Mucosa of rectum (tissue), 2 donors: Measurements from ENCODE around the gene AGFG1.
"Not testable (repeated sequence)": the region's sequence is repeated elsewhere in the genome, so short reads cannot be mapped to it uniquely, and the experiment has no call there.

Experiments used
- H3K27ac ChIP-seq, 2 donors: one replicate each; pipeline ENCODE4 v1.7.0; 2013; ENCODE audit warnings: inconsistent platforms in 2 of 2, low read depth in 2 of 2, low read length in 2 of 2
- H3K27me3 ChIP-seq, 2 donors: one replicate each; pipeline ENCODE4 v1.7.0; 2013; ENCODE audit warnings: low read length in 2 of 2; ENCODE audit not compliant: control insufficient read depth in 2 of 2, insufficient read depth in 2 of 2
- H3K36me3 ChIP-seq, 2 donors: one replicate each; pipeline ENCODE4 v1.7.0; 2013; ENCODE audit warnings: low read length in 2 of 2; ENCODE audit not compliant: control insufficient read depth in 2 of 2, insufficient read depth in 2 of 2
- H3K4me1 ChIP-seq, 2 donors: one replicate each; pipeline ENCODE4 v1.7.0; 2013; ENCODE audit warnings: low read length in 2 of 2, mild to moderate bottlenecking in 1 of 2; ENCODE audit not compliant: control insufficient read depth in 2 of 2, insufficient read depth in 2 of 2
- H3K4me3 ChIP-seq, 2 donors: one replicate each; pipeline ENCODE4 v1.7.0; 2013; ENCODE audit warnings: low read length in 2 of 2
- H3K9ac ChIP-seq, 2 donors: one replicate each; pipeline ENCODE4 v1.7.0; 2013; ENCODE audit warnings: low read length in 2 of 2, low read depth in 1 of 2, mild to moderate bottlenecking in 1 of 2
- H3K9me3 ChIP-seq, 2 donors: one replicate each; pipeline ENCODE4 v1.7.0; 2013; ENCODE audit warnings: low read length in 2 of 2; ENCODE audit not compliant: control insufficient read depth in 2 of 2
- donor health status: healthy.
- donor health status: Normal muscosa, but diverticular disease.

Gene AGFG1

DNA sequence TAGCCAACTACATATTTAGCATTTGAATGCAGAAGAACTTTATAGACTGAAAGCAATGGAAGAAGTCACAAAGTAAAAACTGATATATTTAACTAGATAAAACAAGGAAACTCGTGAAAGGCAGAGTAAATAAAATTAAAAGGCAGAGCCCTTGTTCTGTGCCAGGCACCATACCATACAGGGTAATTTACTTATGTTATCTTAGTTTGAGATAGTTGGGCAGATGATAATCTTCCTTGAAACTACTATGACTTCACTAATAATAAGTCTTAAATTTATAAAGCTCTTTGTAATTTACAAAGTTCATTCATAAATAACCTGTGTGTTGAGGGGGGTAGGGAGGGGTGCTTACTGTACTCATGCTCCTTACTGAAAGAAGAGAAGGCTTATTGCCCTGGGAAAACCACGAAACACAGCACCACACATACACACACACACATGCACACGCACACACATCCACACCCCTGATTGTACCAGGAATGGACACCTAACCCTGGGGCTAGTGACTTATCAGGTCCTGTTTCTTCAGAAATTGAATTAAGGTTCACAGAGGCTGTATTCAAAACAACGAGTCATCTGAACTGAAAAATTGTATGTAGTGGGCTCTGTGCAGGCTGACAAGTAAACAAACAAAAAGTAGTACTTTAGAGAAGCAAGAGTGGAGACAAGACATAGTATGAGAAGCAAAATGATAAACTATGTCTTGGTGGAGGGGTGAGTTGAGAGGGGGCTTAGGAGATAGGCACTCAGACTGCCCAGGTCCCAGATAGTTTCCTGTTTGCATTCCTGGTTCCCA is 38.1 kb downstream of the AGFG1 start:
- H3K27ac ChIP-seq, result no peak overlapping the region
- H3K36me3 ChIP-seq, result no peaks in the 10 kb centered on the region
- H3K27me3 ChIP-seq, result no peaks in the 10 kb centered on the region
- no peaks in the 10 kb centered on the region for H3K9me3 ChIP-seq
- H3K4me3 ChIP-seq, result no peak overlapping the region
- peaks cover 22 to 25% of the 10 kb centered on the region in 2 donors for H3K4me1 ChIP-seq
- H3K9ac ChIP-seq, result no peak overlapping the region

DNA sequence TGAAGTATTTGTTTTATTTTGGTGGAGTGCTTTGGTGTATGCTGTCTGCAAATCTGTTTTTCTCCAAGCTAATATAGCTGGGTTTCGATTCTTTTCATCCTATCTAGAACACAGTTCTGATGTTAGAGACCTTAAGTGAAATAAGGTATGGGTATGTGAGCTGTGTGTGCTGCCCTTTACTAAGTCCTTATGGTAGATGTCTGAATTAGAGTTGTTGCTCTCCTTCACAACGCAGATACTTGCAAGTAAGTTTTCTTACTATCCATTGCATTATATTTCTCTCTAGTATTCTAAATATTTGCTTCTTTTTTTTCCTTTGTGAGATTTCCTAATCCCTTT is 38.6 kb downstream of the AGFG1 start:
- H3K27ac ChIP-seq, result no peak overlapping the region
- no peaks in the 10 kb centered on the region for H3K9me3 ChIP-seq
- H3K9ac ChIP-seq, result no peak overlapping the region
- H3K4me3 ChIP-seq, result no peak overlapping the region
- no peaks in the 10 kb centered on the region for H3K27me3 ChIP-seq
- peaks cover 22 to 25% of the 10 kb centered on the region in 2 donors for H3K4me1 ChIP-seq
- no peaks in the 10 kb centered on the region for H3K36me3 ChIP-seq

DNA sequence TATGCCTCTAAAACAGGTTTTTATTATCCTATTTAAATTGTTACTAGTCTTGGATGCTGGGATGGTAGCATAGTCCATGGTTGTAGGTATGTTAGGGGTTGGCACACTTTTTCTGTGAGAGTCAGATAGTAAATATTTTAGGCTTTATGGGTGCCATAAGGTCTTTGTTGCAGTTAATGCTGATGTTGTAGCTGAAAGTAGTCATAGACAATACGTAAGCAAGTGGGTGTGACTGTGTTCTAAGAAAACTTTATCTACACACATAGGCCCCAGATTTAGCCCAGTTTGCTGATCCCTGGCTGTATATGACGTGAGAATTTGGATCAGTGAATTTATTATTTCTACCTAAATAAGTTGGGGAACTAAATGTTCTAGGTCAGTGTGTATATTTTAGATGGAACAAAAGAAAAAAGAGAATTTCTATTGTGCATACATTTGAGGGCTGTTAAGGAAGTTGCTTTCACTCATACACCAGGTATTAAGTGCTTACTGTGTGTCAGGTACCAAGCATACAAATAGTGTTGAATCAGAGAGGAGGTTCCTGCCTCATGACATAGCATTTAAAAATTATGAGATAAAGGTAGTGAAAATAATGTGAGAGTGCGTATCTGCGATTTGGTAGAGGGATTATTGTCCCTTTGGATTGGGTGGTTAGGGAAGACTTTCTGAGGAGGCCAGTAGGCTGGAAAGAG is 39.4 kb downstream of the AGFG1 start:
- Histone ChIP-seq H3K27ac (no peak overlapping the region), H3K4me1 (peaks cover 18 to 21% of the 10 kb centered on the region in 2 donors), H3K9ac (no peak overlapping the region)

DNA sequence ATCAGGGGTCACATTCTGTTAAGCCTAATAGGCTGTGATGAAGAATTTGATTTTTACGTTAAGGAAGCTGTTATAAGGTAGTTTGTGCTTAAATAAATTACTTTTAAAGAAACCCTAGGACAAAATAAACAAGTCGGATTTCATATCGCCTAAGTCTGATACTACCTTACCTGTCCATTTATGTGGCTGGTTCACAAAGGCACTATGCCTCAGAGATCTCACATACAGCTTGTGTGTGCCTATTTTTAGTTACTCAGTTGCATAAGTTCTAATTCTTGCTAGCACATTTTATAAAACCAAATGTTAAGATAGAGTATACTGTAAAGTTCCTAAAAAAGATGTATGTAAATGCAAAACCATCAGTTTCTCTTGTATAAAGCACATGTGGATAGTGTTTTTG is 40.0 kb downstream of the AGFG1 start:
- H3K9ac ChIP-seq, result no peak overlapping the region
- no peak overlapping the region for H3K4me3 ChIP-seq
- H3K4me1 ChIP-seq, result peaks cover 18 to 19% of the 10 kb centered on the region in 2 donors
- no peaks in the 10 kb centered on the region for H3K36me3 ChIP-seq
- H3K9me3 ChIP-seq, result no peaks in the 10 kb centered on the region
- no peaks in the 10 kb centered on the region for H3K27me3 ChIP-seq
- no peak overlapping the region for H3K27ac ChIP-seq

More for the DNA sequence above, 39.4 kb downstream of the AGFG1 start:
- H3K36me3 ChIP-seq, result no peaks in the 10 kb centered on the region
- no peak overlapping the region for H3K4me3 ChIP-seq
- no peaks in the 10 kb centered on the region for H3K27me3 ChIP-seq
- H3K9me3 ChIP-seq, result no peaks in the 10 kb centered on the region

DNA sequence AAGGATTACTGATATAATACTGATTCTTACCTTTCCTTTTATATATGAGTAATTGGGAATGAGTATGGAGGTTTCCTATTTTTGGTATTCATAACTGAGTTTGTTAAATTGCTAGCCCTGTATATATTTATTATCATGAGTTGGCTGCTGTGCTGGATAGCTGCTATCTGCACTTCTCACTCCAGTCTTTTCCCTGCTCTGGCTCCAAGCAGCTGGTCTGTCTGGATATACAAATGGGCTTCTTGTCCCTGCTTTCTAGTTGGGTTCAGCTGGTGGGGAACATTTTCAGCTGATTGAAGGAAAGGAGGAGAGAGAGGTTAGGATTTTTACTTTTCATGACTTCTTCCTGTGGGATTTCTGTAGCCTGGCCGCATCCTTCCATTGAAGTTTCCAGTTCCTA is 41.2 kb downstream of the AGFG1 start:
- Histone ChIP-seq H3K9me3 (no peaks in the 10 kb centered on the region), H3K27ac (no peak overlapping the region), H3K4me3 (no peak overlapping the region), H3K4me1 (peaks cover 18 to 24% of the 10 kb centered on the region in 2 donors), H3K27me3 (no peaks in the 10 kb centered on the region), H3K36me3 (no peaks in the 10 kb centered on the region), H3K9ac (no peak overlapping the region)

DNA sequence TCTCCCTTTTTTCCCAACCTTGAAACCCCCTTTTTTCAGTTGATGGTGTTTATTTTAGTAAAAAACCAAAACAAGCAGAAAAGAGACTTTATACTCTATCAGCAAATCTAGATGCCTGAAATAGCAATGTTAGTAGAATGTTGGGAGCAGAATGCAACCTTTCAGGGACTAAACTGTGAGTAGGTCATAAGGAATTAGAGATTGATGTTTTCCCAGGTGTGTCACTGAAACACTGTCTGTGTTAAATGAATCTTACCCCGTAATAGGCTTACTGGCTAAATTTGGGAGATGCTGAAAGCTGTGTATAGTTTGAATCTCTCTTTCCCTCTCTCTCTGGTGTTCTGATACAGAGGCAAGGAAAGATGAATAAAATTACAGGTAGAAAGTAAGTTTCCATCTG is 43.8 kb downstream of the AGFG1 start:
- Histone ChIP-seq H3K27ac (no peak overlapping the region), H3K4me3 (no peak overlapping the region), H3K36me3 (peaks cover 0 to 1% of the 10 kb centered on the region in 2 donors), H3K27me3 (no peaks in the 10 kb centered on the region), H3K4me1 (peaks cover 9 to 14% of the 10 kb centered on the region in 2 donors), H3K9ac (no peak overlapping the region), H3K9me3 (no peaks in the 10 kb centered on the region)

DNA sequence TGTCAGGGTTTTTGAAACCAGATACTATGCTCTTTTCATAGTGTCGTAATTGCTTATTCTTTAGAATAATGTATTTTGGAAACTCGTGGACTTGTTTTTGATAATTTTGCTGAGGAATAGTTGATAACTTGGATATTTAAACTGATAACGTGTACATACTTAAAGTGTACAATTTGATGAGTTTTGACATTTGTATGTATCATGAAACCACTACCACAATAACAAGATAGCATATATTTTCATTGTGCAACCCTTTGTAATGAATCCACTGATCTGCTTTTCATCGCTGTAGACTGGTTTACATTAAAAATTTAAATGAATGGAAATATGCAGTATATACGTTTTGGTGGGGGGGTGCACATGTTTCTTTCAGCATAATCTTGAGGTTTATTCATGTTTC is 45.8 kb downstream of the AGFG1 start:
- no peak overlapping the region for H3K4me3 ChIP-seq
- peaks cover 0 to 11% of the 10 kb centered on the region in 2 donors for H3K4me1 ChIP-seq
- no peaks in the 10 kb centered on the region for H3K27me3 ChIP-seq

DNA sequence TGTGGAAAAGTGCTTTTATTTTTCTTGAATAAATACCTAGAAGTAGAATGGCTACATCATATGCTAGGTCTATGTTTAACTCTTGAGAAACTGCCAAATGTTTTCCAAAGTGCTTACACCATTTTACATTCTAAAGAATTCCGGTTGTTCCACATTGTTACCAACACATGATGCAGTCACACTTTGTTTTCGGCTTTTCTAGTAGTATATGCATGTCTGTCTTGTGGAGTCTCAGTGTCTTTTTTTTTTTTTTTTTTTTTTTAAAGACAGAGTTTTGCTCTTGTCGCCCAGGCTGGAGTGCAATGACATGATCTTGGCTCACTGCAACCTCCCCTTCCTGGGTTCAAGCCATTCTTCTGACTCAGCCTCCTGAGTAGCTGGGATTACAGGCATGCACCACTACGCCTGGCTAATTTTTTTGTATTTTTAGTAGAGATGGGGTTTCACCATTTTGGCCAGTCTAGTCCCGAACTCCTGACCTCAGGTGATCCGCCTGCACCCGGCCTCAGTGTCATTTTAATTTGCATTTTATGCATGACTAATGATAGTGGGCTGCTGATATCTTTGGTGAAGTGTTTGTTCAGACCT is 46.4 kb downstream of the AGFG1 start:
- not testable (repeated sequence) for H3K4me3 ChIP-seq, H3K9ac ChIP-seq, H3K27ac ChIP-seq, H3K36me3 ChIP-seq, H3K9me3 ChIP-seq, H3K27me3 ChIP-seq
- H3K4me1 ChIP-seq, result peaks cover 0 to 11% of the 10 kb centered on the region in 2 donors

More for the DNA sequence above, 45.8 kb downstream of the AGFG1 start:
- Histone ChIP-seq H3K36me3 (peaks cover 3 to 5% of the 10 kb centered on the region in 2 donors), H3K27ac (no peak overlapping the region), H3K9me3 (no peaks in the 10 kb centered on the region), H3K9ac (no peak overlapping the region)

DNA sequence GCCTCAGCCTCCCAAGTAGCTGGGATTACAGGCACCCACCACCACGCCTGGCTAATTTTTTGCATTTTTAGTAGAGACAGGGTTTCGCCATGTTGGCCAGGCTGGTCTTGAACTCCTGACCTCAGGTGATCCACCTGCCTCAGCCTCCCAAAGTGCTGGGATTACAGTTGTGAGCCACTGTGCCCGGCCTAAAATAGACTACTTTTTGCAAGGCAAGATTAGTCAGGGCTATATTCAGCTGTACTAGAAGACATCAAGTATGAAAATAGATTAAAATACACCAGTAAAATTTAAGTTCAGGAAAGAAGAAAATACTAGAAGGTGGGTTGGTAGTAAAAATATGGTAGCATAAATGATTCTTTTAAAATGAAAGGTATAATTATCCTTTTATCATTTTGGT is 49.2 kb downstream of the AGFG1 start:
- Histone ChIP-seq H3K36me3 (peaks cover 27 to 29% of the 10 kb centered on the region in 2 donors), H3K4me1 (peaks cover 0 to 11% of the 10 kb centered on the region in 2 donors)
- not testable (repeated sequence) for H3K27me3 ChIP-seq, H3K4me3 ChIP-seq, H3K27ac ChIP-seq, H3K9ac ChIP-seq, H3K9me3 ChIP-seq

DNA sequence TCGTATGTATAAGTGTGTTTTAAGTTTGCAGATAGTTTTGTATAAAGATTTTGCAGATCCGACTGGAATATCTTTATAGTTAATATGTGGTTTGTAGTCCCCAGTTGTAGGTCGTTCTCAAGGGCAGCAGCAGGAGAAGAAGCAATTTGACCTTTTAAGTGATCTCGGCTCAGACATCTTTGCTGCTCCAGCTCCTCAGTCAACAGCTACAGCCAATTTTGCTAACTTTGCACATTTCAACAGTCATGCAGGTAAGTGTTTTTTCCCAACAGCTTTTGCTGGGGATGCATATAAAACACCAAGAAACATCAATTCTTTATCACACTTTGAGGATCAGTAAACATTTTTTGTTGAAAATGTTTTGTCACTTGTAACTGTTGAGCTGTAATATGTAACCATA is 52.7 kb downstream of the AGFG1 start:
- Histone ChIP-seq H3K4me1 (peaks cover 0 to 3% of the 10 kb centered on the region in 2 donors), H3K27me3 (no peaks in the 10 kb centered on the region), H3K9me3 (no peaks in the 10 kb centered on the region), H3K9ac (no peak overlapping the region), H3K36me3 (peaks cover 30 to 35% of the 10 kb centered on the region in 2 donors), H3K27ac (no peak overlapping the region), H3K4me3 (no peak overlapping the region)
